ENCODE results near the gene ADAMTS14.

Gene ADAMTS14

DNA sequence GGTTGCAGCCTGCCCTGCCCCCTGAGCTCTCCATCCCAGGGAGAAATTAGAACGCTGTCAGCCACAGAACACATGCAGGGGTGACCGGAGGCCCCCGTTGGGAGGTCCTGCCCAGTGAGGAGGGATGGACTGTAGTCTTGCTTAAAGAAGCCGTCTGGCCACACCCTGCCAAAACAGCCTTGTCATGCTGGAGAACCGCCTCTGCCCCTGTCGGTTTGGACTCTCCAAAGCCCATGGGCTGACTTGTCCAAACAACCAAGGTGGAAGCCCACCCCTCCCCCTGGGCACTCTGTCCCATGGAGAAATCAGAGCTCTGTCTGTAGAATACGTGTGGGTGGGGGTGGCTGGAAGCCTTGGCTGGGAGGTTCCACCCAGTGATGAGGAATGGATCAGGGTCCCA is 125.5 kb downstream of the ADAMTS14 start:
- H3K4me1 ChIP-seq (ENCODE audit: low read length): no peaks in the 10 kb centered on the region
- TF ChIP-seq EZH2 (optimal IDR thresholded peaks at IDR 0.05; ENCODE audit: low read depth, low read length) (no peak), EZH2phosphoT487 (IDR thresholded peaks at IDR 0.05; ENCODE audit: low read length) (no peak)
- TF ChIP-seq, protein P1, sequence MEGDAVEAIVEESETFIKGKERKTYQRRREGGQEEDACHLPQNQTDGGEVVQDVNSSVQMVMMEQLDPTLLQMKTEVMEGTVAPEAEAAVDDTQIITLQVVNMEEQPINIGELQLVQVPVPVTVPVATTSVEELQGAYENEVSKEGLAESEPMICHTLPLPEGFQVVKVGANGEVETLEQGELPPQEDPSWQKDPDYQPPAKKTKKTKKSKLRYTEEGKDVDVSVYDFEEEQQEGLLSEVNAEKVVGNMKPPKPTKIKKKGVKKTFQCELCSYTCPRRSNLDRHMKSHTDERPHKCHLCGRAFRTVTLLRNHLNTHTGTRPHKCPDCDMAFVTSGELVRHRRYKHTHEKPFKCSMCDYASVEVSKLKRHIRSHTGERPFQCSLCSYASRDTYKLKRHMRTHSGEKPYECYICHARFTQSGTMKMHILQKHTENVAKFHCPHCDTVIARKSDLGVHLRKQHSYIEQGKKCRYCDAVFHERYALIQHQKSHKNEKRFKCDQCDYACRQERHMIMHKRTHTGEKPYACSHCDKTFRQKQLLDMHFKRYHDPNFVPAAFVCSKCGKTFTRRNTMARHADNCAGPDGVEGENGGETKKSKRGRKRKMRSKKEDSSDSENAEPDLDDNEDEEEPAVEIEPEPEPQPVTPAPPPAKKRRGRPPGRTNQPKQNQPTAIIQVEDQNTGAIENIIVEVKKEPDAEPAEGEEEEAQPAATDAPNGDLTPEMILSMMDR (IDR thresholded peaks at IDR 0.05; ENCODE audit: low read length): no peak
- no peak overlapping the region for H3K4me3 ChIP-seq (ENCODE audit: low read length)
- no peaks in the 10 kb centered on the region for H3K27me3 ChIP-seq (replicated peaks; ENCODE audit: insufficient read depth, low read length)
- no peaks in the 10 kb centered on the region for H3K36me3 ChIP-seq (replicated peaks; ENCODE audit: insufficient read depth, low read length)
- H3F3A ChIP-seq (ENCODE audit: insufficient read depth, low read length): no peaks in the 10 kb centered on the region
- H3K4me2 ChIP-seq (ENCODE audit: low read depth, low read length): no peak overlapping the region
- no peaks in the 10 kb centered on the region for H3K9me3 ChIP-seq (replicated peaks; ENCODE audit: insufficient read depth, low read length)
- no peaks in the 10 kb centered on the region for H3K79me2 ChIP-seq (ENCODE audit: low read length)
- no peak overlapping the region for H3K9ac ChIP-seq (ENCODE audit: low read length)
- no peaks in the 10 kb centered on the region for H3K9me2 ChIP-seq (replicated peaks; ENCODE audit: insufficient read depth, low read length)
- H2AFZ ChIP-seq (ENCODE audit: low read length): no peak overlapping the region
- H3K27ac ChIP-seq (ENCODE audit: low read length): no peak overlapping the region
- H4K20me1 ChIP-seq (ENCODE audit: insufficient read depth, low read length): no peaks in the 10 kb centered on the region
- no peak for DNase-seq

DNA sequence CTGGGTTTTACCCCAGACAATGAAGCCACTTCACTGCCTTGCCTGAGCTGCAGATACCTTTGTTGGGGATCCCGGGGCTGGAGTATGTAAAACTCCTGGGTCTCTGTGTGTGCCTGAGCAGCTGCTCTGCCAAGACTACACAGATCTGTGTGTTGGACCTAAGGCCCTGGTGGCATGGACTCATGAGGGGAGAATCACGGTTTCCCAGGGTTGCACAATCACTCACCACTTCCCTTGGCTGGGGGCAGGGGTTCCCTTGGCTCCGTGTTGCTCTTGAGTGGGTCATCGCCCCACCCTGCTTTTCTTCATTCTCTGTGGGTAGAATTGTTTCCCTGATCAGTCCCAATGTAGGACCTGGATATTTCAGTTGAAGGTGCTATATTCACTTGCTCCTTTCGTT is 126.8 kb downstream of the ADAMTS14 start:
- Histone ChIP-seq H3K27ac (ENCODE audit: low read length) (no peak overlapping the region), H2AFZ (ENCODE audit: low read length) (no peak overlapping the region), H3K79me2 (ENCODE audit: low read length) (no peaks in the 10 kb centered on the region), H3K4me3 (ENCODE audit: low read length) (no peak overlapping the region), H3K9me2 (replicated peaks; ENCODE audit: insufficient read depth, low read length) (no peaks in the 10 kb centered on the region), H3K9ac (ENCODE audit: low read length) (no peak overlapping the region), H4K20me1 (ENCODE audit: insufficient read depth, low read length) (no peaks in the 10 kb centered on the region), H3K9me3 (replicated peaks; ENCODE audit: insufficient read depth, low read length) (no peaks in the 10 kb centered on the region), H3K36me3 (replicated peaks; ENCODE audit: insufficient read depth, low read length) (no peaks in the 10 kb centered on the region), H3K4me1 (ENCODE audit: low read length) (no peaks in the 10 kb centered on the region), H3K4me2 (ENCODE audit: low read depth, low read length) (no peak overlapping the region), H3F3A (ENCODE audit: insufficient read depth, low read length) (no peaks in the 10 kb centered on the region), H3K27me3 (replicated peaks; ENCODE audit: insufficient read depth, low read length) (no peaks in the 10 kb centered on the region)
- TF ChIP-seq EZH2 (optimal IDR thresholded peaks at IDR 0.05; ENCODE audit: low read depth, low read length): no peak
- no peak for DNase-seq

DNA sequence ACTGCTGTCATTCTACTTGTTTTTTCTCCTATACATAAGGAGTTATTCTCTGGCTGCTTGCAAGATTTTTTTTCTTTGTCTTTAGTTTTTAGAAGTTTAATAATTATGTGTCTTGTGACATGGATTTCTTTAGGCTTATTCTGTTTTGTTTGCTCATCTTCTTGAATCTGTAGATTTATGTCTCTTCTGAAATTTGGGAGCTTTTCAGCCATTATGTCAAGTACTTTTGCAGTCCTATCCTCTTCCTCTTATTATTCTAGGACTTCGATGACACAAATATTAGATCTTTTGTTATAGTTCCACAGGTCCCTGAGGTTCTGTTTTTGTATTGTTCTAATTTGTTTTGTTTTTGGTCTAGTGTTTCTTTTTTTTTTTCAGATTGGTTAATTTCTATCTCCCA is 129.5 kb downstream of the ADAMTS14 start:
- Histone ChIP-seq H2AFZ (ENCODE audit: low read length) (no peak overlapping the region), H3K27ac (ENCODE audit: low read length) (no peak overlapping the region), H3K9me2 (replicated peaks; ENCODE audit: insufficient read depth, low read length) (no peaks in the 10 kb centered on the region), H3K4me3 (ENCODE audit: low read length) (no peak overlapping the region), H3K9me3 (replicated peaks; ENCODE audit: insufficient read depth, low read length) (no peaks in the 10 kb centered on the region), H3K4me2 (ENCODE audit: low read depth, low read length) (no peak overlapping the region), H3K27me3 (replicated peaks; ENCODE audit: insufficient read depth, low read length) (no peaks in the 10 kb centered on the region), H3K79me2 (ENCODE audit: low read length) (no peaks in the 10 kb centered on the region), H3K9ac (ENCODE audit: low read length) (no peak overlapping the region), H3F3A (ENCODE audit: insufficient read depth, low read length) (no peaks in the 10 kb centered on the region), H4K20me1 (ENCODE audit: insufficient read depth, low read length) (no peaks in the 10 kb centered on the region), H3K36me3 (replicated peaks; ENCODE audit: insufficient read depth, low read length) (no peaks in the 10 kb centered on the region), H3K4me1 (ENCODE audit: low read length) (no peaks in the 10 kb centered on the region)
- no peak for DNase-seq
- TF ChIP-seq EZH2 (optimal IDR thresholded peaks at IDR 0.05; ENCODE audit: low read depth, low read length): no peak
- no peak for TF ChIP-seq EZH2phosphoT487 (IDR thresholded peaks at IDR 0.05; ENCODE audit: low read length)
- TF ChIP-seq, protein P1 (IDR thresholded peaks at IDR 0.05; ENCODE audit: low read length): no peak

DNA sequence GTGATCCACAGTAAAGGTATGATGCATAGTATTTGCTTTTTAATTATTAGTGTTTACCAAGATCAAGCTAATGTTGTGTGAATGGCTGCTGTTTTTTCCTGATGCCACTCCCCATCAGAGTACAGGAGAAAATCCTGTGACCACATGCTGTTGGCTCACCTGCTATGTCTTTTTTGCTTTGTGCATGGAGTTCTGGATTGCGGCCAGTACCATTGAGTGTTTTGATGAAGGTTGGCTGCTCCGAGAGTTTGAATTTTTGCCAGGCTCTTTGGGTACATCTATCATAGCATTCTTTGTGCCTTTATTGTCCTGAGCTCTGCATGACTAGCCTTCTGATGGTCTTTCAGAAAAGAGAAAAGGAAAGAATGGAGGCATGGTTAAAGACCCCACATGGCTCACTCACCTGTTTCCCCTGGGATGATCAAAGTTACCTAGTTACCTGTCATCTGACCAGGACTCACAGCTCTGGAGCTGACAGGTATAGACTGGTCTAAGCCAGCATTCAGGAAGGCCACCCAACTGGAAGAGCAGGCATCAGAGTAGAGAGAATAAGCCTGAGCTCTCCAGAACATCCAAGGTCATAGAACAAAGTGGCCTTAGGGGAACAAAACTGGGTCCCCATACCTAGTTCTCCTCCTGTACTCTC is 131.6 kb downstream of the ADAMTS14 start:
- TF ChIP-seq EZH2 (optimal IDR thresholded peaks at IDR 0.05; ENCODE audit: low read depth, low read length): no peak
- no peak for TF ChIP-seq EZH2phosphoT487 (IDR thresholded peaks at IDR 0.05; ENCODE audit: low read length)
- TF ChIP-seq, protein P1 (IDR thresholded peaks at IDR 0.05; ENCODE audit: low read length): no peak
- Histone ChIP-seq H3K4me3 (ENCODE audit: low read length) (no peak overlapping the region), H3K4me1 (ENCODE audit: low read length) (no peaks in the 10 kb centered on the region), H3K36me3 (replicated peaks; ENCODE audit: insufficient read depth, low read length) (no peaks in the 10 kb centered on the region), H3K9me3 (replicated peaks; ENCODE audit: insufficient read depth, low read length) (no peaks in the 10 kb centered on the region), H3K79me2 (ENCODE audit: low read length) (no peaks in the 10 kb centered on the region), H3K4me2 (ENCODE audit: low read depth, low read length) (no peak overlapping the region), H3K27ac (ENCODE audit: low read length) (no peak overlapping the region), H4K20me1 (ENCODE audit: insufficient read depth, low read length) (no peaks in the 10 kb centered on the region), H3K9me2 (replicated peaks; ENCODE audit: insufficient read depth, low read length) (no peaks in the 10 kb centered on the region), H3K9ac (ENCODE audit: low read length) (no peak overlapping the region), H3F3A (ENCODE audit: insufficient read depth, low read length) (no peaks in the 10 kb centered on the region), H2AFZ (ENCODE audit: low read length) (no peak overlapping the region), H3K27me3 (replicated peaks; ENCODE audit: insufficient read depth, low read length) (no peaks in the 10 kb centered on the region)
- DNase-seq: no peak
